ENCODE results near the gene KCNJ8.
"Not testable (repeated sequence)": the region's sequence is repeated elsewhere in the genome, so short reads cannot be mapped to it uniquely, and the experiment has no call there.

The KCNJ8 gene

GRCh38 chr12:21774358-21775132, at the start of gene KCNJ8:
KCNJ8 (minus strand) TSS chr12:21774706; CDS start chr12:21773616, 1,090 bp downstream.
- no peak for DNase-seq

GRCh38 chr12:21823581-21823980, 49.1 kb upstream of the KCNJ8 start:
- DNase-seq: no peak

GRCh38 chr12:21819678-21820077, 45.2 kb upstream of the KCNJ8 start:
- no peak for DNase-seq

GRCh38 chr12:21819236-21819635, 44.7 kb upstream of the KCNJ8 start:
- peak; percentile 28 for DNase-seq

GRCh38 chr12:21818627-21819026, 44.1 kb upstream of the KCNJ8 start:
- DNase-seq: no peak

- DNase-seq: no peak
Measured at GRCh38 chr12:21815306-21816062, 41.0 kb upstream of the KCNJ8 start.

- DNase-seq: no peak
Measured at GRCh38 chr12:21814814-21815213, 40.3 kb upstream of the KCNJ8 start.

- no peak for DNase-seq
Measured at GRCh38 chr12:21814327-21814726, 39.8 kb upstream of the KCNJ8 start.

- no peak for DNase-seq
Measured at GRCh38 chr12:21813751-21814150, 39.2 kb upstream of the KCNJ8 start.

GRCh38 chr12:21813125-21813524, 38.6 kb upstream of the KCNJ8 start:
- DNase-seq: no peak

- DNase-seq: not testable (repeated sequence)
Measured at GRCh38 chr12:21812340-21812739, 37.8 kb upstream of the KCNJ8 start.

- no peak for DNase-seq
Measured at GRCh38 chr12:21809100-21809499, 34.6 kb upstream of the KCNJ8 start.

GRCh38 chr12:21806255-21806654, 31.7 kb upstream of the KCNJ8 start:
- no peak for DNase-seq

GRCh38 chr12:21801522-21802288, 27.2 kb upstream of the KCNJ8 start:
- DNase-seq: no peak

GRCh38 chr12:21800011-21800410, 25.5 kb upstream of the KCNJ8 start:
- DNase-seq: no peak

GRCh38 chr12:21797539-21797938, 23.0 kb upstream of the KCNJ8 start:
- DNase-seq: no peak

GRCh38 chr12:21795648-21796328, 21.3 kb upstream of the KCNJ8 start:
- no peak for DNase-seq

- not testable (repeated sequence) for DNase-seq
Measured at GRCh38 chr12:21794807-21795595, 20.5 kb upstream of the KCNJ8 start.

GRCh38 chr12:21789687-21790086, 15.2 kb upstream of the KCNJ8 start:
- DNase-seq: not testable (repeated sequence)

- DNase-seq: no peak
Measured at GRCh38 chr12:21788089-21788983, 13.8 kb upstream of the KCNJ8 start.

GRCh38 chr12:21786041-21786531, 11.6 kb upstream of the KCNJ8 start:
- DNase-seq: no peak

Measured in NCI-H226 (cell line).